Measurements from ENCODE around the gene CARNS1. TPM values are rescaled to one million over a fixed set of nuclear protein-coding genes. Genes with fewer than 3 reads are reported as not detected.

The CARNS1 gene
- total and polyA plus RNA-seq, 12 donors = 0.10 to 0.80 (median 0.35) TPM; not detected in 1

DNA sequence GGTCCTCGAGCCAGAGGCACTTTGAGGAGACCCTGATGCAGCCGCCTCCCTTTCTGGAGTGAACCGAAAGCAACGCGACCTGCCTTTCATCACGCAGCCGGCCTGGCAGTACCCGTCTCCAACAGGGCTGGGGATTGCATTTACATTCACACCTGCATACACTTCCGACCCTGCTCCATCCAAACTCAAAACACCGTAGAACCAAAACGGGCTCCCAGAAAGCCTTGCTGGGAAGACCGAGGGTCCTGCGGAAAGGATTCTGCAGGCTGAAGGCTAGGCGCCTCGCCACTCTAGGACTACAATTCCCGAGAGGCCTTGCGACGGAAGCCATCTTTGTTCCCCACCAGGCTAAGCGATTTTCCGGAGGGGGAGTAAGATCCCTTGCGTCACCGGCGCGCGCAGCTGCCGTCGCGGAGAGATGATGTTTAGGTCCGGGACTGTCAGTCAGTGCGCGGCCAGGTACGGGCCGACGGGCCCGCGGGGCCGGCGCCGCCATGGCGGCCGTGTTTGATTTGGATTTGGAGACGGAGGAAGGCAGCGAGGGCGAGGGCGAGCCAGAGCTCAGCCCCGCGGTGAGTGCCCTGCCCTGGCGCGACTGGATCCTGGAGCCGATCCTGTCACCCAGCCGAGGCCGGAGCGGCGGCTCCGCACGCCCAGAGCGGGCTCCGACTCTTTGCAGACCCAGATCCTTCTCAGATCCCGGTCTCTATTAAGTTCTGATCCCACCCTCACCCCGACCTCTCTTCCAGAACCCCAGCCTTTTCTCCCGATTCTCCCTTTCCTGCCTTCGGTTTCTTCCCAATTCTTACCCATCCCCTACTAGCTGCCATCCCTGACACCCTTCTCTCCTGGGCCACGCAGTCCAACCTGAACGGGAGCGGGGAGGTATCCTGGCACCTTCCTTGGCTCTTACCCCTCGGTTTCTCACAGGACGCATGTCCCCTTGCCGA, 12.8 kb downstream of the CARNS1 start, which contains the start of gene RPS6KB2:
RPS6KB2 (plus strand) TSS at position 443 of the 950 bp plus-strand sequence; CDS start at position 495, 52 bp downstream.
- H3K4me3 ChIP-seq = peak within 1 kb of the TSS; percentile 35 to 98 (median 77)
- H3K4me1 ChIP-seq (replicated peaks in 1 of 2) = peaks cover 15% of the 10 kb centered on the region in 2 donors
- peak within 1 kb of the TSS; percentile 73 to 94 (median 84) for H3K27ac ChIP-seq
- intact Hi-C loops (cut with DNase I) = no loop called here
- H3K27me3 ChIP-seq = no peaks in the 10 kb centered on the region
- H3K36me3 ChIP-seq (replicated peaks in 1 of 2) = peaks cover 0 to 23% of the 10 kb centered on the region in 2 donors
- WGBS, 4 donors = 0% methylated on average over 47 to 68 of the region's 68 CpGs
- peak; percentile 92 to 94 for TF ChIP-seq POLR2A (IDR thresholded peaks at IDR 0.05)
- TF ChIP-seq CTCF (IDR thresholded peaks at IDR 0.05) = peak in 1 of 6 experiments; percentile 2
- peak; percentile 98 to 100 (median 99) for DNase-seq
- no peaks in the 10 kb centered on the region for H3K9me3 ChIP-seq (replicated peaks in 1 of 3)

- Histone ChIP-seq H3K9me3 (replicated peaks in 1 of 3) (no peaks in the 10 kb centered on the region), H3K4me1 (replicated peaks in 1 of 2) (peaks cover 15% of the 10 kb centered on the region in 2 donors), H3K27me3 (no peaks in the 10 kb centered on the region), H3K27ac (peak overlapping the region in 4 of 5 donors; percentile 78 to 94 (median 86)), H3K36me3 (replicated peaks in 1 of 2) (peaks cover 0 to 31% of the 10 kb centered on the region in 2 donors), H3K4me3 (peak overlapping the region; percentile 35 to 98 (median 77))
- intact Hi-C loops (cut with DNase I) = no loop called here
- DNase-seq = no peak
- WGBS, 4 donors = 34 to 46% (median 42%) methylated on average over 6 to 12 of the region's 12 CpGs
- TF ChIP-seq POLR2A (IDR thresholded peaks at IDR 0.05) (no peak), CTCF (IDR thresholded peaks at IDR 0.05) (no peak)
Measured at GRCh38 chr11:67429038-67429668, 13.7 kb downstream of the CARNS1 start.

- H3K27ac ChIP-seq = peak overlapping the region in 1 of 5 donors; percentile 89
- H3K27me3 ChIP-seq = no peaks in the 10 kb centered on the region
- H3K9me3 ChIP-seq (replicated peaks in 1 of 3) = no peaks in the 10 kb centered on the region
- WGBS, 4 donors = 71 to 81% (median 77%) methylated on average over 11 of the region's 11 CpGs
- no peak for TF ChIP-seq POLR2A (IDR thresholded peaks at IDR 0.05)
- TF ChIP-seq CTCF (IDR thresholded peaks at IDR 0.05) = no peak
- no peak for DNase-seq
- intact Hi-C loops (cut with DNase I) = no loop called here
- H3K4me1 ChIP-seq (replicated peaks in 1 of 2) = peaks cover 15% of the 10 kb centered on the region in 2 donors
- no peak overlapping the region for H3K4me3 ChIP-seq
- peaks cover 0 to 37% of the 10 kb centered on the region in 2 donors for H3K36me3 ChIP-seq (replicated peaks in 1 of 2)
Measured at GRCh38 chr11:67429722-67430121, 14.2 kb downstream of the CARNS1 start.
